Measurements from ENCODE around the gene TRIM2.

TRIM2 gene

GRCh38 chr4:153294631-153295030 lies 90.4 kb downstream of the TRIM2 start:
- no peak overlapping the region for H3K4me3 ChIP-seq (ENCODE audit: low read depth, low read length)
- DNase-seq (ENCODE audit: low read depth), result no peak
- no peak for TF ChIP-seq CTCF (IDR thresholded peaks at IDR 0.05; ENCODE audit: insufficient read depth, low read depth, low read length, missing control alignments)

GRCh38 chr4:153295131-153295755 lies 91.0 kb downstream of the TRIM2 start:
- no peak overlapping the region for H3K4me3 ChIP-seq (ENCODE audit: low read depth, low read length)
- no peak for TF ChIP-seq CTCF (IDR thresholded peaks at IDR 0.05; ENCODE audit: insufficient read depth, low read depth, low read length, missing control alignments)
- no peak for DNase-seq (ENCODE audit: low read depth)

GRCh38 chr4:153296040-153296823 lies 92.0 kb downstream of the TRIM2 start:
- no peak overlapping the region for H3K4me3 ChIP-seq (ENCODE audit: low read depth, low read length)
- no peak for TF ChIP-seq CTCF (IDR thresholded peaks at IDR 0.05; ENCODE audit: insufficient read depth, low read depth, low read length, missing control alignments)
- no peak for DNase-seq (ENCODE audit: low read depth)

GRCh38 chr4:153297116-153297515 lies 92.9 kb downstream of the TRIM2 start:
- no peak overlapping the region for H3K4me3 ChIP-seq (ENCODE audit: low read depth, low read length)
- DNase-seq (ENCODE audit: low read depth), result no peak
- no peak for TF ChIP-seq CTCF (IDR thresholded peaks at IDR 0.05; ENCODE audit: insufficient read depth, low read depth, low read length, missing control alignments)

GRCh38 chr4:153310793-153311192 lies 106.5 kb downstream of the TRIM2 start:
- DNase-seq (ENCODE audit: low read depth), result no peak
- no peak overlapping the region for H3K4me3 ChIP-seq (ENCODE audit: low read depth, low read length)
- no peak for TF ChIP-seq CTCF (IDR thresholded peaks at IDR 0.05; ENCODE audit: insufficient read depth, low read depth, low read length, missing control alignments)

GRCh38 chr4:153314915-153315314 lies 110.7 kb downstream of the TRIM2 start:
- no peak for TF ChIP-seq CTCF (IDR thresholded peaks at IDR 0.05; ENCODE audit: insufficient read depth, low read depth, low read length, missing control alignments)
- DNase-seq (ENCODE audit: low read depth), result no peak
- H3K4me3 ChIP-seq (ENCODE audit: low read depth, low read length), result no peak overlapping the region
